Hepatic stellate cell (primary cell): ENCODE measurements around the gene ATAD3A.

Experiments
- DNase-seq: peaks from one replicate; pipeline ENCODE4 v3.0.0; 2011; ENCODE audit warnings: low spot score

Gene ATAD3A

GRCh38 chr1:1583347-1584010, 71.5 kb downstream of the ATAD3A start:
- DNase-seq = no peak
